HG03565 (cell line): ENCODE data around the gene PIK3R2.
"Not testable (repeated sequence)": the region's sequence is repeated elsewhere in the genome, so short reads cannot be mapped to it uniquely, and the experiment has no call there.

Source experiments
- ATAC-seq: cut with Tn5 transposase; IDR thresholded peaks from one replicate; pipeline ENCODE4 v1.9.1; 2021; ENCODE audit warnings: mild to moderate bottlenecking, moderate library complexity; ENCODE audit not compliant: unreplicated experiment

Gene PIK3R2

DNA sequence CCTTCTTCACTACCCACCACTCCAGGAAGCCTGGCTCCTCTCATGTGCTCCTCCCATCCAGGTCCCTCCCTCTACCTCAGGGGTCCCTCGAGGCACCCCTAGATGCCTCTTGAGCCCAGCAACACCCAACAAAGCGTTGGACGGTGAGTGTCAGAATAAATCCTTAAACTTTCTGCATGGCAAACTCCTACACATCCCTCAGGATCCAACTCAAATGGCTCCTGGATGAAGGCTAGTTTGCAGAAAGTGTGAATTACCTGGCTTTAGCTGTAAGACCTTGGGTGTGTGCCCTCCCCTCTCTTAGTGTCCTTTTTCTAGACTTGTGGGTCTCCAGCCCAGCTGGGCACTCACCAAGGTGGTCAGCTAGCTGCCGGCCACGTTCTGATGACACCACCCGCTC, 45.4 kb downstream of the PIK3R2 start:
- ATAC-seq = no peak

DNA sequence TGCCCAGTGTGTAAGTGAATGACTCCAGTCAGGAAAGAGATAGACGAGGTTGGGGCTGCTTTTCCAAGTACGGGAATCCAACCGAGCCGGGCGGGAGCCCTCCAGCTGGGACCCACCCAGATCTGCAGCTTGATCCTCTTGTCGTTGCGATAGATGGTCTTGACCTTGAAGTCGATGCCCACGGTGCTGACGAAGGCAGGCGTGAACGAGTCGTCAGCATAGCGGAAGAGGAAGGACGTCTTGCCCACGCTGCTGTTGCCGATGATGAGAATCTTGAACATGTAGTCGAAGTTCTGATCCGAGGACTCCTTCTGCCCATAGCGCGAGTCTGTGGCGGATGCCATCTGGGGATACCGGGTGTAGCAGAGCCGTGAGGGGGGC, 49.4 kb downstream of the PIK3R2 start:
- no peak for ATAC-seq

DNA sequence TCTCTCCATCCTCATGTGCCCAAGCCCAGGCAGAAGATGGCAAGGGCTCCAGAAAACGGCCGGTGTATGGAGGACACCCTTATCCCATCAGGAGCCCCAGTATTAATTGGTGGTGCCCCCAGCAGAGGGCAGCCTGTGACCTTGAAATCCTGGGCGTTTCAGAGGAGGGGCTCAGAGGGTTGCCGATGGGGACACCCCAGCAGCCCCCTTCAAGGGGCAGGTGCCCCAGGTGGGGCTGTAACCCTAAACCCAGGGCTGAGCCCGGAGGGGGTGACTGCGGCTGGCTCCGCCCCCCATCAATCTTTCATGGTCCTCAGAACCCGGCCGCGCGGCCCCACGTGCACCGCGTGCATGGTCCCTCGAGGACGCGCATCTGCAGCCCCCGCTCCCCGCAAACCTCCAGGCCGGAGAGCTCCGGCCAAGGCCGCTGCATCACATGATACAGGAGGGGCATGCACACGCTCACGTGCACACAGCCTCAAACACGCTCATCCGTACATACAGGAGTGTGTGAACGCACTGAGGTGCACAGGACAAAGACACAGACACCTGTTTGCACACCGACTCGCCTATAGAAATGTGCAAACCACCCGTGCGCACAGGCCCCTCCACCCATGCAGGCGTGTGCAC, 49.9 kb downstream of the PIK3R2 start:
- no peak for ATAC-seq

DNA sequence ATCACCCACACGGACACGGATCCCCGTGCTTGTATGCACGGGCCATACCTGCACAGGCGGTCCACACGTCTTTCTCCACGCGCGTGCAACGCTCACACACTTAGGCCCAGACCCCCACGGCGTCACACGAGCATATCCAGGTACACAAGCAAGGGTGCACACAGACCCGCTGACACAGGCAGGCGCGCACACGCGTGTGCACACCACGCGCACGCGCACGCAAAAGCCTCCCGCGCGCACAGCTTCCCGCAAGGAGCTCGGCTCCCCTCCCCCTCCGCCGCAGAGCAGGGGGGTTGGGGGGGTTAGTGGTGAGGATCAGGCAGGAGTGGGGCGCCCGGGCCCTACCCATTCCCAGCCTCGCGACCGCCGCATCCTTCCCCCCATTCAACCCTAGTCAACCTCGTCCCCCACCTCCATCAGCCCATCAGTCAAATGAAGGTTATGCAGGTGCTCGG, 50.5 kb downstream of the PIK3R2 start:
- ATAC-seq = no peak

DNA sequence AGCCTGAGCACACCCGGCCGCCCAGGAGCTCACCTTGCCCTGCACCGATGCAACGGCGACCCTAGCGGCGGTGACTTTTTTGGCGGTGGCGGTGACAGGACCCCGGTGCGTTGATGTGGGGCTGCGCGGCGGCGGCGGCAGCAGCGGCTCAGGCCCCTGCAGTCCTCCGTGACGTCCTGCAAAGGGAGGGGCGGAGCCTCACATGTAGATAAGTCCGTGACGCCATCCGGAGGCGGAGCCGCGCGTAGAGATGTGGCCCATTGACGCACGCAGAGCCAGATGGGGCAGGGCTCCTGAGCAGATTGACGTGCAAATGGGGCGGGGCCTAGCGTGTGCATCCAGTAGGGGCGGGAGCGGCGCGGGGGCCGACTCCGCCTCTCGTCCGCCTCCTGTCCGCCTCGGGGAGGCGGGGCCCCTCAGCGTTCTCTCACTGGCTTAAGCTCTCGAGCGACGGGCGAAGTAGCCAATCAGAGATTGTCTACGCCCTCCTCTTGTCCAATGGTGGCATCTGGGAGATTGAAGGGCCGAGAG, 51.0 kb downstream of the PIK3R2 start, which contains the start of gene RAB3A:
RAB3A (minus strand) TSS at position 180 of the 531 bp plus-strand sequence. CDS start 1,302 bp downstream, outside the sequence.
- peak; percentile 89 for ATAC-seq

DNA sequence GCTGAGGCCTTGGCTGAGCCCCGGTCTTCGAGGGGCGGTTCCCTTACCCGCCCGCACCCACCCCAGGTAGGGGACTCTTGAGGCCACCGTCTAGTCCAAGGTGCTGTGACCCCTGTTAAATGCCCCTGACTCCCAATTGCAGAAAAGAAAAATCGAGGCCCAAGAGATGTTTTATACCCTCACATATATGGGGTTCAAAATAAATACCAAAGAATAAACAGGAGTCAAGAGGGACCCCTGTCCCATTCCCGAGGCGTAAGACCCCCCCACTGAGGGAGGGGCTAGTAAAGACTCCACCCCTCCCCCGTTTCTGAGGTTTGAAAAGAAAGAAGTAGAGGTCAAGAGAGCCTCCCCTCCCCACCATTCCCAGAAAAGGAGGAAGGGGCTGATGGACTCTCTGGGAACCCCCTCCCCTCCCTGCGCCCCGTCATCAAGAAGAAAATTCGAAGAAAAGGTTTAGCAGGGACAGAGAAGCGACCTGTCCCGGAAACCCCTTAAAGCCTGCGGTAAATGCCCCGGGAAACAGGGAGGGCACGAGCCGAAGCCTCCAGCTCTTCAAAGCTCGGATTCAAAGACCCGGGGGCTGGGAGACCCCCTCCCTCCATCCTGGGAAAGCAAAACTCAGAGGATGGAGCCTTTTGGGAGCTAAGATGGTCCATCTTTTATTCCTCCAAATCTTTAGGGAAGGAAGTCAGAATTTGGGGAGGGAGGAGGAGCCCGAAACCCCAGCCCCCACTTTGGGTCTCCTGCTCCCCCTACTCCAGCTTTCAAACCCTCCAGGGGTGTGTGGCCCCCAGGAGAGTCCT, 51.6 kb downstream of the PIK3R2 start:
- no peak for ATAC-seq

DNA sequence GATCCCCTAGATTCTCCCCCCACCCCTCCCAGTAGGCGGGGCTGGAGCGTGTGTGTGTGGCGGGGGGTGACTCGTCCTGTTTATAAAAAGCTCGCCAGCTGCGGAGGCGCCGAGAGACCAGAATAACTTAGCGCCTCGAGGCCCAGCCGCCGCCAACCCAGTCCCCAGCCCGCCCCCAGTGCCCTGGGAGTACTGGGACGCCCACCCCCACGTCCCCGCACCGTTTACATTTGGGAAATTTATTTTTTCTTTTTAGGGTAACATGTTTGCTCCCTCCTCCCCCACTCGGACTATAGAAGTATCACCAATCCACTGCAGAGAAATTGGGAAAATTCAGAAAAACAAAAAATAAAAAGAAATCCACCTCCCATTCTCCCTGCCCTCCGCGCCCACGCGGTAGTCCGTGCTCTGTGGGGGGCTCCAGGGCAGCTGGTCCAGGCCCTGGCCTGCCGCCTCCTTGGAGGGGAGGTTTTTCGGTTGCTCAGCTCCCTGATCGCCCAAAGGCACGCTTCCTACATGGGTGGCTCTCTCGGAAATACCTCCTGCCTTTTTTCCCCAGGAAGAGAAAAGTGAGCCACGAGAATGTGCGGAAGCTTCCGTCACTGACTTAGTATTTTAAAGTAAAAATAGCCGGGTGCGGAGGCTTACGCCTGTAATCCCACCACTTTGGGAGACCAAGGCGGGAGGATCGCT, 52.4 kb downstream of the PIK3R2 start:
- no peak for ATAC-seq

DNA sequence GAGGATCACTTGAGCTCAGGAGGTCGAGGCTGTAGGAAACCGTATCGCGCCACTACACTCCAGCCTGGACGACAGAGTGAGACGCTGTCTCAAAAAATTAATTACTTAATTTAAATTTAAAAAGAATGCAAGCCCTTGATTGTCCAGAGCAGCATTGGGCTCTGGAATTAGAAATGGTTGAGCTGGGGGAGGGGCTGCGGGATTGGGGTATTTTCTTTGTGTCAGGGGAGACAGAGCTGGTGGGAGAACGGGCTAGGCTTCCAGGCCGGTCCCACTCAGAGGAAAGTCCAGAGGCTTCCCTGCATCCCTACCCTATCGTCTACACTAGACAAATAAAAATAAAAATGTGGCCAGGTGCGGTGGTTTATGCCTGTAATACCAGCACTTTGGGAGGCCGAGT, 53.1 kb downstream of the PIK3R2 start:
- no peak for ATAC-seq

DNA sequence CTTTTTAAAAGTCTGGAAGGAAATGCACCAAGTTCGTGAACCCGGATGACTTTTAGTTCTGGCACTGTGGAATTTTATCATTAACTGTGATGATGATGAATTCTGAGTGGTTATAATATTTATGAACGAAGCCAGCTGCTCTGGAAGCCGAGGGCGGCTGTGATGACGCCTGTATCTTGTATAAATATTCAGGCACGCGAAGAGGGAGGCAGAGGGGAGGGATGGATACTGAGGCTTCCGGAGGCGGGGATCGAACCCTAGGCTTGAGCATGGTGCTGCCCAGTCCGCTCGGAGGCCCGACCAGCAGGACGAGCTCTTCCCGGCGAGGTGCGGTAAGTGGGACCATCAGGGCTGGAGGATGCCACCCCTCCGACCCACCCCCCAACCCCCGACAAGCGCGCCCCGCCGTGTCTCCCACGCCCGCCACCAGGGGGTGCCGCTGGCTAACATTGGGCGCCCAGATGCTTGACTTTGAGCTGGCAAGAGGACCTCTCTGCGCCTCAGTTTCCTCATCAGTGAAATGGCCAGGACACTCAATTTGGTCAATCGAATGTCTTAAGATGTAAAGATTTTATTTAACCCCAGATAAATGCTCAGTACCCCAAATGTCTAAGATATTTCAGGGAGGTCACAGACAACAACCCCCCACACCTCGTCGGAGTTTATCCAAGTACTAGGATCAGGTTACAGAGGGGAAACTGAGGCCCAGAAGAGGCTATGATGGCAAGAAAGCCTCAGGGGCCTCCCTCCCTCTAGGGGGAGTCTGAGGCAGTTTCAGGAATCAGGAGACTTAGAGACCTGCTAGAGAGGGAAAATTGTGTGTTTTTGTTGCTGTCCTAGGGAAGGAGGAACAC, 55.4 kb downstream of the PIK3R2 start:
- no peak for ATAC-seq

DNA sequence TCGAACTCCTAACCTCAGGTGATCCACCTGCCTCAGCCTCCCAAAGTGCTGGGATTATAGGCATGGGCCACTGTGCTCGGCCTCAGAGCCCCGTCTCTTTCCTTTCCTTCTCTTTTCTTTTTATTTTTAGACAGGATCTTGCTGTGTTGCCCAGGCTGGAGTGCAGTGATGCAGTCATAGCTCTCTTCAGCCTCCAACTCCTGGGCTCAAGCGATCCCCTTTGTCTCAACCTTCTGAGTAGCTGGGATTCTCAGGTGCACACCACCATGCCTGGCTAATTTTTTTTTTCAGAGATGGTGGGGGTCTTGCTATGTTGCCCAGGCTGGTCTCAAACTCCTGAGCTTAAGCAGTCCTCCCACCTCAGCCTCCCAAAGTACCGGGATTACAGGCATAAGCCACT, 56.9 kb downstream of the PIK3R2 start:
- not testable (repeated sequence) for ATAC-seq

DNA sequence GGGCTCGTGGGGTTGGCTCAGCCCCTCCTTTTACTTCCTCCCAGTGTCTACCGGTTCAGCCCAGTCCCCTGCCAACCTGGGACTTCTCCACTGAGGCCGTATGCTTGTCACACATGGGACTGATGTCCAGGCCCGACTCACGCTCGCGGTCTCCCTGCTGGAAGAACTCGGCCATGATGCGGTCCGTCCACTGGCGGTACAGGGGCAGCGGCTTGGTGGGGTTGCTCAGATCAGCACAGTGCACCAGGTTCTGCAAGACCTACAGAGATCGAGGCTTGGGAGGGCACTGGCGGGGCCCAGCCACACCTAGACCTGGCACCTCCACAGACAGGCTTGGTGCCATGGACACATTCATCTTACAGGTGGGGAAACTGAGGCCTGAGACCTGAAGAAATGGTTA, 58.7 kb downstream of the PIK3R2 start:
- ATAC-seq = no peak

DNA sequence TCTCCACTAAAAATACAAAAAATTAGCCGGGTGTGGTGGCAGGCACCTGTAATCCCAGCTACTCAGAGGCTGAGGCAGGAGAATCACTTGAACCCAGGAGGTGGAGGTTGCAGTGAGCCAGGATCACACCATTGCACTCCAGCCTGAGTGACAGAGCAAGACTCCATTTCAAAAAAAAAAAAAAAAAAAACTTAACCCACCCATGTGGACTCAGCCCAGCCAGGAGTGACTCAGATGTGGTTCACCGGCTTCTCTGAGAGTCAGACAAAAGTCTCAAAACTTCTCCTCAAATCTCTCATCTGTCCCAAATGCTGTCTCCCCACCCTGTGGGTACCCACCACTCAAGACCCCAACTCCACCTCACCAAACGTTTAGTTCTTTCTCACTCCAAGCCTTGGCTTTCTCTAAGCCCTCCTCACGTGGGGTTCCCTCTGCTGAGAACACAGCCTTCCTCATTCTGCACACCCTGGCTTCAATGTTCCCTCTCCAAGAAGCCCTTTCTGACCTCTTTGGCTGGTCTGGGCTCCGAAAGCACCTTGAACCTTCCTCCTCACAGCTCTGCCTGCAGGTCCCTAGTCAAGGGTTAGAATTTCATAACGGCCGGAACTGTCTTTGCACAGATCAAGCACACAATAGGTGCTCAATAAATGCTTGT, 61.9 kb downstream of the PIK3R2 start:
- no peak for ATAC-seq

DNA sequence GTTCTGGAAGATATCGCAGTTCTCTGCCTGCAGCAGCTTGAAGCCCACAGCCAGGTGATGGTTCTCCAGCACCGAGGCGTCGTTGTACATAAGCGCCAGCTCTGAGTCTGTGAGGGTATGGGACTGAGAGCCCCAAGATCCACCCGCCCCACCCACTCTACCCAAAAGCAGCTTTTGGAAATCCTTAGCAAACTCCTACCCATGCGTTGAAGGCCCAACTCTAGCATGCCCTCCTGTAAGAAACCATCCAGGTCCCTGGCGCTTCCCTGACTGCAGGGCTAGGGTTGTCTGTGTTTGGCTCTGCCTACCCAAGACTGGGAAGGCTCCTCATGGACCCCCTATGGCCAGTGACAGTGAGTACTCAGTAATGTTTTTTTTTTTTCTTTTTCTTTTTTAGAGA, 63.8 kb downstream of the PIK3R2 start:
- ATAC-seq = no peak

DNA sequence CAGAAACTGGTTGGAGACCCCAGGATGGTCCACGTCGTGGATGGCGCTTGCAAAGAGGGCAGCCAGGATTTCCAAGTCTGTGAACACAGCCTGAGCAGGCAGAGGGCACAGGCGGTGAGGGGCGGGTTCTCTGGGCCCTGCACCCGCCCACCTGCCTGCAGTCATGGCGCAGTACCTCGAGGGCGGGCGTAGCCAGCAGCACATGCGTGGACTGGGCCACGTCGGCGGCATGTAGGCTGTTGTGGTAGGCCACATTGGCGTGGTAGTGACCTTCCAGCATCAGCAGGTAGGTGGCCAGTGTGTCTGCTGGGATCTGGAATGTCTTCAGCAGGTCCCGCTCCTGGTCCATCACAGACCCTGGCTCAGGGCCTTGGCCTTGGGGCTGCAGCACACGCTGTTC, 65.2 kb downstream of the PIK3R2 start:
- ATAC-seq = no peak

DNA sequence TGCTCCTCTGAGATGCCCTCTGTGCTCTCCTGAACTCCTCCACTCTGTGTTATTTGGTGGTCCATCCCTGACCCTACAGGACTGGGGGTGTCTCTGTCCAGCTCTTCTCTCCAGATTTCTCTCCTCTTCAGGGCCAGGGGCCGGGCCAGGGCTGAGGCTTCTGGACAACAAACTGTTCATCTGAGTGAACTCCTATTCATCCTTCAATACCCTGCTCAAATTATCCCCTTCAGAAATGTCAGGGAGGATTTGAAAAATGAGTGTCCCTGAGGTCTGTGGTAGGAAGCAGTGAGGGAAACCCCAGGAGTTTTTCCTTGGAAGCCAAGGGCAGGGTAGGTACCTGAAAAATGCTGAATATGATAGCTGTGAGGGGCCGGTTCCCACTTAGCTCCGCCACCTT, 65.6 kb downstream of the PIK3R2 start:
- no peak for ATAC-seq
